ENCODE data around the gene ZPR1. TPM values are rescaled to one million over a fixed set of nuclear protein-coding genes. Genes with fewer than 3 reads are reported as not detected.

ZPR1 gene
- total RNA-seq, 4 donors from 2014 or later = 23.5 to 39.5 (median 24.0) TPM

- intact Hi-C loops (cut with DNase I) = no loop called here
- no peaks in the 10 kb centered on the region for H3K9me3 ChIP-seq
- no peaks in the 10 kb centered on the region for H3K27me3 ChIP-seq
- H3K4me3 ChIP-seq (replicated peaks in 1 of 3) = no peak overlapping the region
- DNase-seq = peak; percentile 66 to 71
- H3K36me3 ChIP-seq = no peaks in the 10 kb centered on the region
- WGBS, 2 donors = 68 to 71% methylated on average over 12 to 14 of the region's 14 CpGs
- no peak for TF ChIP-seq CTCF (IDR thresholded peaks at IDR 0.05)
- TF ChIP-seq POLR2A (IDR thresholded peaks at IDR 0.05) = no peak
- peaks cover 37 to 49% of the 10 kb centered on the region in 2 donors for H3K4me1 ChIP-seq
- peak overlapping the region; percentile 67 to 97 (median 96) for H3K27ac ChIP-seq
Observed at GRCh38 chr11:116833816-116834534, 46.2 kb upstream of the ZPR1 start.

- Histone ChIP-seq H3K36me3 (no peaks in the 10 kb centered on the region), H3K4me3 (replicated peaks in 1 of 3) (no peak overlapping the region), H3K27me3 (no peaks in the 10 kb centered on the region), H3K9me3 (no peaks in the 10 kb centered on the region), H3K4me1 (peaks cover 37 to 49% of the 10 kb centered on the region in 2 donors), H3K27ac (peak overlapping the region in 1 of 3 donors; percentile 97)
- WGBS, 2 donors = 94% methylated on average over 10 of the region's 10 CpGs
- DNase-seq = no peak
- TF ChIP-seq CTCF (IDR thresholded peaks at IDR 0.05) = no peak
- no peak for TF ChIP-seq POLR2A (IDR thresholded peaks at IDR 0.05)
- intact Hi-C loops (cut with DNase I) = no loop called here
Observed at GRCh38 chr11:116833491-116833815, 45.6 kb upstream of the ZPR1 start.

- Histone ChIP-seq H3K4me3 (replicated peaks in 1 of 3) (no peak overlapping the region), H3K36me3 (no peaks in the 10 kb centered on the region), H3K9me3 (no peaks in the 10 kb centered on the region), H3K27me3 (no peaks in the 10 kb centered on the region), H3K27ac (no peak overlapping the region), H3K4me1 (peaks cover 34 to 45% of the 10 kb centered on the region in 2 donors)
- no peak for DNase-seq
- intact Hi-C loops (cut with DNase I) = no loop called here
- TF ChIP-seq POLR2A (IDR thresholded peaks at IDR 0.05) = no peak
- no peak for TF ChIP-seq CTCF (IDR thresholded peaks at IDR 0.05)
- WGBS, 2 donors = 84 to 85% methylated on average over 10 to 11 of the region's 13 CpGs
Observed at GRCh38 chr11:116832350-116833290, 44.8 kb upstream of the ZPR1 start.

GRCh38 chr11:116831790-116832349 lies 44.0 kb upstream of the ZPR1 start:
- H3K4me1 ChIP-seq = peaks cover 27 to 38% of the 10 kb centered on the region in 2 donors
- H3K36me3 ChIP-seq = no peaks in the 10 kb centered on the region
- no peaks in the 10 kb centered on the region for H3K27me3 ChIP-seq
- no peak for DNase-seq
- no peak overlapping the region for H3K4me3 ChIP-seq (replicated peaks in 1 of 3)
- WGBS, 2 donors = 97% methylated on average over 6 to 7 of the region's 7 CpGs
- no peak overlapping the region for H3K27ac ChIP-seq
- intact Hi-C loops (cut with DNase I) = no loop called here
- H3K9me3 ChIP-seq = no peaks in the 10 kb centered on the region
- TF ChIP-seq CTCF (IDR thresholded peaks at IDR 0.05) (no peak), POLR2A (IDR thresholded peaks at IDR 0.05) (no peak)

Data from thyroid gland (tissue), 4 donors.